GM12873 (cell line): ENCODE data around the gene PRLR.

Source experiments
- TF ChIP-seq, protein P1 (sequence below): IDR thresholded peaks from 2 replicates; pipeline ENCODE4 v1.5.1; 2012; ENCODE audit warnings: low read depth, mild to moderate bottlenecking, moderate library complexity, low read length, control low read depth; ENCODE audit not compliant: insufficient read depth; ENCODE audit errors: missing control alignments

Gene PRLR

DNA sequence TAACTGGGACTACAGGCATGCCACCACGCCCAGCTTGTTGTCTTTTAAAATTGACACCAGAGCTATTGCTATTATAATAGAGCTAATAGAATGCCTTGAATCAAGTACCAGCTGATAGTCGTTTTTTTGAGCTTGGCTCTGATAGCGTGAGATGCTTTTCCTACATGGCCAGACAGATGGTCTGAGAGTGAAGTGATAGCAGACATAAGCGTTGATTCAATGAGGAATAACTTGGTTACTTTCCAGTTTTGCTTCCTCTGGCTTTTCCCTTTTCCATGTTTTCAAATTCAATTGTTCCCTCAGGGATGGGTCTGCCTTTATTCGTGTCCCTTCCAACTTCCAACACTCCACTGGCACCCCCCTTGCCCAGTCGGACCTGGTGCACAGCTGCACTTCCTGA lies 197.9 kb downstream of the PRLR start:
- TF ChIP-seq, protein P1, sequence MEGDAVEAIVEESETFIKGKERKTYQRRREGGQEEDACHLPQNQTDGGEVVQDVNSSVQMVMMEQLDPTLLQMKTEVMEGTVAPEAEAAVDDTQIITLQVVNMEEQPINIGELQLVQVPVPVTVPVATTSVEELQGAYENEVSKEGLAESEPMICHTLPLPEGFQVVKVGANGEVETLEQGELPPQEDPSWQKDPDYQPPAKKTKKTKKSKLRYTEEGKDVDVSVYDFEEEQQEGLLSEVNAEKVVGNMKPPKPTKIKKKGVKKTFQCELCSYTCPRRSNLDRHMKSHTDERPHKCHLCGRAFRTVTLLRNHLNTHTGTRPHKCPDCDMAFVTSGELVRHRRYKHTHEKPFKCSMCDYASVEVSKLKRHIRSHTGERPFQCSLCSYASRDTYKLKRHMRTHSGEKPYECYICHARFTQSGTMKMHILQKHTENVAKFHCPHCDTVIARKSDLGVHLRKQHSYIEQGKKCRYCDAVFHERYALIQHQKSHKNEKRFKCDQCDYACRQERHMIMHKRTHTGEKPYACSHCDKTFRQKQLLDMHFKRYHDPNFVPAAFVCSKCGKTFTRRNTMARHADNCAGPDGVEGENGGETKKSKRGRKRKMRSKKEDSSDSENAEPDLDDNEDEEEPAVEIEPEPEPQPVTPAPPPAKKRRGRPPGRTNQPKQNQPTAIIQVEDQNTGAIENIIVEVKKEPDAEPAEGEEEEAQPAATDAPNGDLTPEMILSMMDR = no peak

GRCh38 chr5:35031276-35031675 lies 199.0 kb downstream of the PRLR start:
- TF ChIP-seq, protein P1 = no peak

DNA sequence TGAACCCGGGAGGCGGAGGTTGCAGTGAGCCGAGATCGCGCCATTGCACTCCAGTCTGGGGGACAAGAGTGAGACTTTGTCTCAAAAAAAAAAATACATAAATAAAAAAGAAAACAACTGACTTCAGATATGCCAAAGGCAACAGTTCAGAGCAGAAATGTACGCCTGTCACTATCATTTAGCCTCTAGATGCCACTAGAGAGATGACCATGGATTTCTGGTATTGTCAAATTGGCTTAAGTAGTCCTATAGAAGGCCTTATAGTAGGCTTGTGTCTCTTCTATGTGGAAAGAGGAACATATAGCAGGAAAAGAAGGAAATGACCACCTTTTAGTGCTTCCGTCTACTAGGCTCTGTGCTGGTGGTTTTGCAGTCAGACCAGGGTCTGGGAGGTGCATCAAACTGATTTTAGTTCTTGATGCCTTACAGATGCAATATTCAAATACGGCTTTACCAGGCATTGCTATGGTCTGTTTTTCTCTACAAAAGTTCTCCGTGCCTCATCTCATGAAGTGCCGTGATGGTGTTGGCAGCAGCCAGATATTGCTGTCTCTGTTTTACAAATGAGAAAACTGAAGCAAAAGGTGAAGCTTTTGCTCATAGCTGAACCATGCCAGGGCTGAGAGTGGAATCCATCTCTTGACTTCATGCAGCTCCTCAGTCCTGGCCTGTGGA lies 199.7 kb downstream of the PRLR start:
- TF ChIP-seq, protein P1 = no peak

- TF ChIP-seq, protein P1 = no peak
Observed at GRCh38 chr5:35029333-35029732, 201.0 kb downstream of the PRLR start.

- TF ChIP-seq, protein P1 = no peak
Observed at GRCh38 chr5:35026941-35027340, 203.3 kb downstream of the PRLR start.

DNA sequence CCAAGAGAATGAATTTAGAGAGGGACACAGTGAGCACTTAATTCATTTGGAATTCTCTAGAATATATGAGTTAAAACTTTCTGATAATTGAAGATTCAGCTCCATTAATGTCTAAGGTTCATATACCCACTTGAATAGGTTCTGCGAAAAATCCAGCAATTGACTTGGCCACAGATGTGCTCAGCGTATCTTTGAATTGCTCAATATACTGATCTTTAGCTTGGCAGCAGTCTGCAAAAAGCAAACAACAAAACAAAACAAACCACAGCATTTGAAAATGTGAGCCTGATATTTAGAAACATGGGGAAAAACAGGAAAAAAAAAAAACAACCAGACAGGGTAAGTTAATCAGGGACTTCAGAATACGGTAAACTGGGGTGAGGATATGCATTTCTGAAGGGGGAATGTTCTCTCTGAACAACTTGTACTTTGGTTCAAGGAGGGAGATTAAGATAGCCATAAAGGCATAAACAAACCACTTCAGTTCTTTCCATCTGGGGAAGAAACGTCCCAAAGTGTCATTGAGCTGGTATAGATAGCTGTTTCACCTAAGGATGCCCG lies 203.9 kb downstream of the PRLR start:
- TF ChIP-seq, protein P1 = no peak

DNA sequence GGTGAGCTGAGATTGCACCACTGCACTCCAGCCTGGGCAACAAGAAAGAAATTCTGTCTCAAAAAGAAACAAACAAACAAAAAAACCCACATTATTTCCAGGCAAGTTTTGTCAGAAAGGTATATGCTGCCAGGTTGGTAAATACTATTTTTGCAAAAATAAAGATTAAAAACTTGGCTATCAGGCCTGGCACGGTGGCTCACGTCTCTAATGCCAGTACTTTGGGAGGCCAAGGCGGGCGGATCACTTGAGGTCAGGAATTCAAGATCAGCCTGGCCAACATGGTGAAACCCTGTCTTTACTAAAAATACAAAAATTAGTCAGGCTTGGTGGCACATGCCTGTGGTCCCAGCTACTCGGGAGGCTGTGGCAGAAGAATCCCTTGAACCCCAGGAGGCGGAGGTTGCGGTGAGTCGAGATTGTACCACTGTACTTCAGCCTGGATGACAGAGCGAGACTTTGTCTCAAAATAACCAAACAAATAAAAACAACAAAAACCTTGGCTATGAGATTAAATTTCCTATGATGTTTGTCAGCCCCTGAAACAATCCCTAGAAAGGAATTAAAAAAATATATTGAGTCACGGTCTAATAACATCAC lies 205.3 kb downstream of the PRLR start:
- TF ChIP-seq, protein P1 = no peak
